ENCODE results near the gene PPP1R8.
"Not testable (repeated sequence)": the region's sequence is repeated elsewhere in the genome, so short reads cannot be mapped to it uniquely, and the experiment has no call there.

The PPP1R8 gene

GRCh38 chr1:27831568-27832410, 1.2 kb downstream of the PPP1R8 start:
- no peak for DNase-seq (ENCODE audit: low read depth, low spot score)
- peak overlapping the region; percentile 65 for H3K27ac ChIP-seq

DNA sequence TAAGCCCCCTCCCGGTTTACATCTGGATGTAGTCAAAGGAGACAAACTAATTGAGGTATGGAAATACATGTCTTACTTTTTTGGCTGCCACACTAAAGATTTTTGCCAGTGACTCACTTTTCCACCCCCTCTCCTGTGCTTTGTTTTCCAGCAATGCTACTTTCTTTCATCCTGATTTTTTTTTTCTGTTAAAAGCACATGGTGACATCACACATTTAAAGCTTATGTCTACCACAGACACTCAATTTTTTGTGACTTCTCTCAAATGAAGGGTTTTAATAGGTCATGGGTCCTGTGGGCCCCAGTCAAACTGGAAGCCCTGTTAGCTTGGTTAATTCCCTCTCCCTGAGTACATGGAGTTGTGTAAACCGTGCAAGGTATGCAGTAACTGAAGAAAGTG, 2.2 kb downstream of the PPP1R8 start:
- no peak for DNase-seq (ENCODE audit: low read depth, low spot score)
- H3K27ac ChIP-seq, result peak overlapping the region; percentile 10

GRCh38 chr1:27833470-27833869, 2.9 kb downstream of the PPP1R8 start:
- no peak overlapping the region for H3K27ac ChIP-seq
- no peak for DNase-seq (ENCODE audit: low read depth, low spot score)

DNA sequence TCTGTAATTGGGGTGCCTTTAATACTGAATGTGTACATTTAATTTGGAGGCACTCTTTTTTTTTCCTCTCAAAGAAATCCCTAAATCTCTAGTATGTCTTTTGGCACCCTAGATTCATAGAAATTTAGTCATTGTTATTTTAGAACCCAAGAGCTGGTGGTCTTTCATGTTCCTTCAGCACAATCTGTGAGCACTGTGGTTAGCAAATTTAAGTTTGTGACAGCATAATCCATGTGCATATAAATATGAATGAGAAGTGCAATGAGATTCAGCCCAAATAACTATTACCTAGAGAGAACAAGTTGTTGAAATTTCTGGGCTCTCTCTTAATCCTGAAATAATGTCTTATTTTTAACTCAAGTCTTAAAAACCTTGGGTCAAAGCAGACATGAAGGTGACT, 4.5 kb downstream of the PPP1R8 start:
- no peak for DNase-seq (ENCODE audit: low read depth, low spot score)
- H3K27ac ChIP-seq, result no peak overlapping the region

DNA sequence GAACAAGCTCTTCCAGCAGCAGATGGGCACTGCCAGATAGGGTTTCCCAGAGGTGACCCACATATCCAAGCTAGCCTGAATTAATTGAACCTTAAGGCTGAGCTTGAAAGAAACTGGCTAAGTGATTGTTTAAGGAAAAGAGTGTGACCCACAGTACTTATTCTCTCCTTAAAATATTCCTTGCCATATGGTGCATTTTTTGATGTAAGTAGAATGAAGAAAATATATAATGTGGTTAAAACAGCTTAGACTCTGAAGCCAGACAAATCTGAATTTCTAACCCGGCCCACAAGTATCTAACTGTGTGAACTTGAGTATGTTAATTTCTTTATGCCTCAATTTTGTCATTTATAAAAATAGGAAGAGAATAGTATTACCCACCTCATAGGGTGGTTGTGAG, 4.9 kb downstream of the PPP1R8 start:
- no peak overlapping the region for H3K27ac ChIP-seq
- DNase-seq (ENCODE audit: low read depth, low spot score), result no peak

DNA sequence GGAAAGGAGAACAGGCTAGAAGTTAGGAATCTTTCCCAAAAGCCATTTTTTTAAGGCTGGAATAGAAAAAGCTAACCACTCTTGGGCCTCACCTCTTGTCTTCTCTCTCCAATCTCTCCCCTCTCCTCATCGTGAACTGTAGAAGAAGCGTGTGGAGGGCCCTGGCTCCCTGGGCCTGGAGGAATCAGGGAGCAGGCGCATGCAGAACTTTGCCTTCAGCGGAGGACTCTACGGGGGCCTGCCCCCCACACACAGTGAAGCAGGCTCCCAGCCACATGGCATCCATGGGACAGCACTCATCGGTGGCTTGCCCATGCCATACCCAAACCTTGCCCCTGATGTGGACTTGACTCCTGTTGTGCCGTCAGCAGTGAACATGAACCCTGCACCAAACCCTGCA, 19.4 kb downstream of the PPP1R8 start:
- H3K27ac ChIP-seq, result no peak overlapping the region
- DNase-seq (ENCODE audit: low read depth, low spot score), result no peak

DNA sequence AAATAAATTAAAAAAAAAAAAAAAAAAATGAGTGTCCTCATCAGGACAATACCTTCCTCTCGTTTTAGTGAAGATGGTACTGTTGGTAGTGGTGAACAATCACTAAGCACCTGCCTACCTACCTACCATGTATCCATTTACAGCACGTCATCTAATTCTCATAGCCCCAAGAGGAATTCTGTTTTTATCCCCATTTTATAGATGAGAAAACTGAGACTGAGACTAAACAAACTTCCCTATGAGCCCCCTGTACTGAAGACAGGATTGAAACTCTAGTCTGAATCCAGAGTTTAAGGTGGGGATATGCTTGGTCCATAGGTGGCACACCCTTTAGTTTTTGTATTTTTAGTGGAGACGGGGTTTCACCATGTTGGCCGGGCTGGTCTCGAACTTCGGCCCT, 24.5 kb downstream of the PPP1R8 start:
- H3K27ac ChIP-seq, result no peak overlapping the region
- DNase-seq (ENCODE audit: low read depth, low spot score), result no peak

DNA sequence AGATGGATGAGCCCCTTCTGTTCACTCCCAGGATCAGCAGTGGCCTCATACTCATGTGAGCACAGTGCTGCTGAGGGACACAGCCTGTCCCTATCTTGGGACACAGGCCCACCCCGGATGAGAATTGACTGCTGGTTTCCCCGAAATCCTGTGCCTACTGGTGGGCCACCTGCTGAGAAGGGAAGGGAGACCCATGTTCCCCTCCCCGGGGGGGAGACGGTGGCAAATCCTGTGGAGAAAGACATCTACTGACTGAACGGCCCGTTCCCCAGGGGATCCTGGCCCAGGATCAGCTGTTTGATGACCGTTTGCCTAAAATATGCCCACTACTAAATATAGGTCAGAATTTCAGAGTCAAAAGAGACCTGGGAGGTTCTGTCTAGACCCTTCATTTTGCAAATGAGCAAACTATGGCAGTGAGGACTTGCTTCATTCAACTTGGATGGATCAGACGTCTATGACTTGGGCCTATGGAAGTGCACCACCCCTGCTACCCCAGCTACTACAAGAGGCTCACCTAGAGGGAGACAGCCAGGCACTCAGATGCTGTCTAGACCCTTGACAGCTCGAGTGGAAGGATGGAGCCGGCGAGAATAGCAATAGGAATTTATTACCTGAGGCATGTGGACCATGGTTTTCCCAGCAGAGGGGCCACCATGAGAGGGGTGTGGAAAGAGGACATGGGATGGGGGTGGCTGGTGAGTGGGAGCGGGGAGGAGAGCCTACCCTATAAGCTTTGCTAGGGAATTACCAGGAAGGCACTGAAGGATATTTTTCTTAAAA, 26.2 kb downstream of the PPP1R8 start:
- H3K27ac ChIP-seq, result no peak overlapping the region
- DNase-seq (ENCODE audit: low read depth, low spot score), result no peak

DNA sequence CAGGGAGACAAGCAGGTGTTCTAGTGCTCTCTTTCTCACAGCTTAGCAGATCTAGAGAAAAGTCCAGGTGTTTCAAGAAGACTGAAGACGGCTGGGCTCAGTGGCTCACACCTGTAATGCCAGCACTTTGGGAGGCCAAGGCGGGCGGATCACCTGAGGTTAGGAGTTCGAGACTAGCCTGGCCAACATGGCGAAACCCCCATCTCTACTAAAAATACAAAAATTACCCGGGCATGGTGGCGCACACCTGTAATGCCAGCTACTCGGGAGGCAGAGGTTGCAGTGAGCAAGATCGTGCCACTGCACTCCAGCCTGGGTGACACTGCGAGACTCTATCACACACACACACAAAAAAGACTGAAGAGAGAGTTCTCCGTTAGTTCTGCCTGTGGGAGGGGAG, 27.0 kb downstream of the PPP1R8 start:
- not testable (repeated sequence) for H3K27ac ChIP-seq; DNase-seq (ENCODE audit: low read depth, low spot score)

- H3K27ac ChIP-seq, result no peak overlapping the region
Measured at GRCh38 chr1:27858072-27858948, 27.7 kb downstream of the PPP1R8 start.

GRCh38 chr1:27858949-27859576, 28.5 kb downstream of the PPP1R8 start:
- H3K27ac ChIP-seq, result no peak overlapping the region
- DNase-seq (ENCODE audit: low read depth, low spot score), result no peak

More at GRCh38 chr1:27858072-27858948, 27.7 kb downstream of the PPP1R8 start:
- DNase-seq (ENCODE audit: low read depth, low spot score), result peak; percentile 29

DNA sequence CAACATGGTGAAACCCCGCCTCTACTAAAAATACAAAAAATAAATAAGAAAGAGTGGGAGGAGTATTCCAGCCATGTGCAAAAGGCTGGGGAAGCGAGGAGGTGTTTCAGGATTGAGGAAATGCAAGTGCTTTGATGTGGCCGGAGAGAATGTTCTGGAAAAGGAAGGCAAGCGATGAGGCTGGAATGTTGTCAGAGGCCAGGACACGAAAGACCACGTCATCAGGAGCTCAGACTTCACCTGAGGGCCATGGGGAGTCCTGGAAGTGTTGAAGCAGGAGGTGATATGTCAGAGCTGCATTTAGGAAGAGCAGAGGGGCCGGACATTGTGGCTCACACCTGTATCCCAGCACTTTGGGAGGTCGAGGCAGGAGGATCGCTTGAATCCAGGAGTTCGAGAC, 30.9 kb downstream of the PPP1R8 start:
- H3K27ac ChIP-seq, result no peak overlapping the region
- no peak for DNase-seq (ENCODE audit: low read depth, low spot score)

DNA sequence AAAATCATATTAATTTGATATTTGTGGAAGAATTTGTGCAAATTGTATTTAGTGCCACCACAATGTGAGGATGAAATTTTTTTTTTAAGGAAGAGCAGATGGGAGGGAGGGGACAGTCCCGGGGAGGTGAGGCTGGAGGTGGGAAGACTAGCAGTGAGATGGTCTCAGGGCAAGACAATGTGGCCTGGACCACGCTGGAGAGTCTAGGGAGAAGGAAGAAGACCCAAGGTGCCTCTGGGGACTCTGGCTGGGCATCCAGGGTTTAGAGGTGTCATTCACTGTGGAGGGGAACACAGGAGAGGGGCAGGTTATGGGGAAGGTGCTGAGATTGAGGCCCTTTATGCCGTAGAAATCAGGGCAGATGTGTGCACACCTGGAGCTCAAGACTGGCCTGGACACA, 31.4 kb downstream of the PPP1R8 start:
- no peak overlapping the region for H3K27ac ChIP-seq
- DNase-seq (ENCODE audit: low read depth, low spot score), result no peak

DNA sequence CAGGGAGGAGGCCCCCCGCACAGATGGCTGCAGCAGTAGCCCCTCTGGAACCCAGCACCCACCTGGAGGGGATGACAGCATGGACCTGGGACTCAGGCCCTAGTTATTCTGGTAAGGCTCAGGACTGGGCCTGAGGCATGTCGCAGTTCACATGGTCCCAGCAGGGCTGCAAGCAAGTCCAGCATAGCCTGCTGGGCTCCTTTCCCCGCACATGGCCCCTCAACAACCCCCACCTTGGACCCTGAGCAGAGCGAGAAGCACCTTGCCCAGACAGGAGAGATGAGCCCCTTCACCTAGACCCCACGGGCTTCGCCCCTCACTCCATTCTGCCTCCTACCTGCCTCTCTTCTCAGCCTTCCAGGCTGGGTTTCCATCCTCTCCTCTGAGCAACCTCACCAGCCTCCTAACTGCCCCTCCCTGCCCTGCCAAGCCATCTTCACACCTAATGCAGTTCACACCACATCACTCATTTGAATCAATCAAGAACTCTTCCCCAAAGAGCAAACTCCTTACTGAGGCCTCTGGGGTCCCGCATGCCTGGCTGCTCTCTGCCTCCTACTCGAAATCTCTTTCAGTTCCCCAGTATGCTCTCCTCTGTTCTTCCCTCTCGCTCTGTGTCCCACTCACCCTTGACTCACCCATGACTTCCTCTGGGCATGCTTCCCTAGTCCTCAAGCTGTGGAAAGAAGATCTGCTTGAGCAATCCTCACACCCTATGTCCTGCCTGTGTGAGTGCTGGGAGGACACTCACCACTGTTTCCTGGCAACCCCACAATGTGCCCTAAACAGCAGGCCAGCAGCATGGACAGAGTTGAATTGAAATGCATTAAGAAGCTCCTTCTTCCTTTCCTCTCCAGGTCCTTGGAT, 32.3 kb downstream of the PPP1R8 start:
- DNase-seq (ENCODE audit: low read depth, low spot score), result peak; percentile 91

DNA sequence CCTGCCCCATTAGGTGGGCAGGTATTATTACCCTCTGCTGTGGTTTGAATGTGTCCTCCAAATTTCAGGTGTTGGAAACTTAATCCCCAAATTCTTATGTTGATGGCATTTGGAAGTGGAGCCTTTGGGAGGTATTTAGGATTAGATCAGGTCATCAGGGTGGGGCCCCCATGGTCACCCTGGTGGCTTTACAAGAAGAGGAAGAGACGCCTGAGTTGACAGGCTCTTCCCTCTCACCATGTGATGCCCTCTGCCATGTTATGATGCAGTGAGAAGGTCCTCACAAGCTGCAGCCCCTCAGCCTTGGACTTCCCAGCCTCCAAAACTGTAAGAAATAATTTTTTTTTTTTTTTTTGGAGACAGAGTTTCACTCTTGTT, 32.9 kb downstream of the PPP1R8 start:
- H3K27ac ChIP-seq, result peak overlapping the region; percentile 35
- DNase-seq (ENCODE audit: low read depth, low spot score), result no peak

More for the DNA sequence above, 32.3 kb downstream of the PPP1R8 start:
- peak overlapping the region; percentile 35 for H3K27ac ChIP-seq

GRCh38 chr1:27864264-27864895, 33.8 kb downstream of the PPP1R8 start:
- no peak for DNase-seq (ENCODE audit: low read depth, low spot score)
- H3K27ac ChIP-seq, result peak overlapping the region; percentile 35

DNA sequence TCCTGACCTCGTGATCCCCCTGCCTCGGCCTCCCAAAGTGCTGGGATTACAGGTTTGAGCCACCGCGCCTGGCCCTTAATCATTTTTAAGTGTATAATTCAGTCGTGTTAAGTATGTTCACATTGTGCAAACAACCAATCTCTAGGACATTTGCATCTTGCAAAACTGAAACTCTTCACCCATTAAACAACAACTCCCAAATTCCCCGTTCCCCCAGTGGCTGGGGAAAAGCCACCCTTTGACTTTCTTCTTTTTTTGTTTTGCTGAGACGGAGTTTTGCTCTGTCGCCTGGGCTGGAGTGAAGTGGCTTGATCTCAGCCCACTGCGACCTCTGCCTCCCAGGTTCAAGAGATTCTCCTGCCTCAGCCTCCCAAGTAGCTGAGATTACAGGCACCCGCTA, 35.2 kb downstream of the PPP1R8 start:
- H3K27ac ChIP-seq, result no peak overlapping the region
- no peak for DNase-seq (ENCODE audit: low read depth, low spot score)

GRCh38 chr1:27868556-27868931, 38.0 kb downstream of the PPP1R8 start:
- no peak for DNase-seq (ENCODE audit: low read depth, low spot score)
- no peak overlapping the region for H3K27ac ChIP-seq

Data from epithelial cell of prostate (primary cell).